HG03442 (cell line): ENCODE results near the gene CMIP.

Experiments used
- ATAC-seq: cut with Tn5 transposase; IDR thresholded peaks from one replicate; pipeline ENCODE4 v1.9.1; 2021; ENCODE audit warnings: mild to moderate bottlenecking, moderate library complexity; ENCODE audit not compliant: unreplicated experiment

The CMIP gene

DNA sequence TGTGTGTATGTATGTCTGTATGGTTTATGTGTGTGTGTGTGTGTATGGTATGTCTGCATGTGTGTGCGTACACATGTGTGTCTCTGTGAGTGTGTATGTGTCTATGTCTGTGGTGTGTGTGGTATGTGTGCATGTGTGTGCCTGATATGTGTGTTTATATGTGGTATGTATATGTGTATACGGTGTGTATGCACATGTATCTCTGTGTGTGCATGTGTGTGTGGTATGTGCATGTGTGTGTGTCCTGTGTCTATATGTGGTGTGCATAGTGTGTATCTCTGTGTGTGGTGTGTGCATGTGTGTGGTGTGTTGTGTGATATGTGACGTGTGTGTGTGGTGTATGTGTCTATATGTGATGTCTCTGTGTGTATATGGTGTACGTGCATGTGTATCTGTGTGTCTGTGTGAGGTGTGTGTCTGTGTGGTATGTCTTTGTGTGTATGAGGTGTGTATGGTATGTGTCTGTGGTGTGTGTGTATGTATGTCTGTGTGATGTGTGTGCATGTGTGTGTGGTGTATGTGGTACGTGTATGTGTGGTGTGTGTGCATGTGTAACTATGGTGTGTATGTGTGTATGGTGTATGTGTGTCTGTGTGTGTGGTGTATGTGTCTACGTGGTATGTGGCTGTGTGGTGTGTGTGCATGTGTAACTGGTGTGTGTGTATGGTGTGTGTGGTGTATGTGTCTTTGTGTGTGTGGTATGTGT, 170.2 kb downstream of the CMIP start:
- ATAC-seq, result no peak

DNA sequence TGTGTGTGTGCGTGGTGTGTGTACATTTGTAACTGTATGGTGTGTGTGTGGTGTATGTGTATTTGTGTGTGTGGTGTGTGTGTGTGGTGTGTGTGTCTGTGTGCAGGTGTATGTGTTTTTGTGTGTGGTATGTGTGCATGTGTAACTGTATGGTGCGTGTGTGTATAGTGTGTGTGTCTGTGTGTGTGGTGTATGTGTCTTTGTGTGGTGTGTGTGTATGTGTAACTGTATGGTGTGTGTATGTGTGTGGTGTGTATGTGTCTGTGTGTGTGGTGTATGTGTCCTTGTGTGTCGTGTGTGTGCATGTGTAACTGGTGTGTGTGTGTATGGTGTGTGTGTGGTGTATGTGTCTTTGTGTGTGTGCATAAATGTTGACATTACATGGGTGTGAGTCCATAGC, 170.8 kb downstream of the CMIP start:
- ATAC-seq, result no peak

DNA sequence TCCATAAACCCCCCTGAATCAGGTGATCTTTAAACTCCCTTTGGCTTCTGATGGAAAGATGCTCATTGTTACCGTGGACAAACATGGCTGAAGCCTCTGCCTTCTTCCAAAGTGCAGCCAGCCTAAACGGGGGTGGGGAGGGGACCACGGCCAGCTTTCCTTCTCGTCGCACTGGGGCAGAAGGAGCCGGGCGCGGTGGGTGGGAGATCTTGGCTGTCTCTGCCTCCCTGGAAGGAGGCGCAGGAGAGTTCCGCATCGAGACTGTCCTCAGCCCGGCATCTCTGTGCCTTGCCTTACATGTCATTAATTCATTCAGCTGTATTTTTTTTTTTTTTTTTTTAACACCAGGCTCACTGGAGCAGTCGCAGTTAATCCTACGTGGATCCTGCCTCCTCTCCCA, 171.2 kb downstream of the CMIP start:
- no peak for ATAC-seq

DNA sequence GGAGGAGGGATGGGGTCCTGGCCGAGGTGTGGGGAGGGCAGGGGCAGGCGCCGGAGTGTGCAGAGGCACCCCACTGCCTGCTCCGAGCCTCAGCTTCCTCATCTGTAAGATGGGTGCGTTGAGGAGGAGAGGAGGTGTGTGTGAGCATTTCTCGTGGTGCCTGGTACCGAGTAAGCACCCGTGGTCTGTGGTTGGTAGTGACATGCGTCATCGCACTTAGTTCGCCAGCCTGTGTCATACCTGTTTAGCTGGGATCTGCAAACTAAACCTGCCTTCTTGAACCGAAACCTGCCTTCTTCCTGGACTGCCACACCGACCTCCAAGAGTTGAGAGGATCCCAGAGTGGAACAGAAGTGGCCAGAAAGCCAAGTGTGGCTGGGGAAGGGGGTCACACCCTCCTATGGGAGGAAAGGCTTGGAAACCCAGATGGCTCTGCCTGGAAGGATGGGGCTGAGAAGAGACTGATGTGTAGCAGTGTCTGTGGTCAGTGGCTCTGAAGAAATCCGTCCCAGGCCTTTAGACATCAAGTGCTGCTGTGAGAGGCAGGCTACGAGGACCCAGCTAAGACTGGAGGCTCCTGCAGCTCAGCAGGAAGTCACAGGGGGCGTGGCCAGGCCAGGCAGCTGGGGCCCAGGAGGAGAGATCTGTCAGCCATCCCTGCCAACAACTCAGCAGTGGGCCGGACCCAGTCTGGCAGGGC, 171.9 kb downstream of the CMIP start:
- ATAC-seq, result peak; percentile 66

DNA sequence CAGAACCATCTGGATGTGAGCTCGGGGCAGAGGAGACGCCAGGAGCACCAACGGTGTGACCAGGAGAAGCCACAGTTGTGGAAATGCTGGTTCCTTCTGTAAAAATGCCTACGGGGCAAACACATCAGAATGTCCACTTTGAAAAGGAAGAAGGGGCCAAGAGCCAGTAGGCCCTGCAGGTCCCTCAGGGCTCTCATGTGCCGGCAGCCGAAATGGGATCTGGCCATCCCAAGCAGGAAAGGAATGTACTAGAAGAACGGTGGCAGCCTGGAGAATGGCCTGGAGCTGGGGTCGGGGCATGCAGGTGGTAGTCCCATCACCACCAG, 172.4 kb downstream of the CMIP start:
- no peak for ATAC-seq

DNA sequence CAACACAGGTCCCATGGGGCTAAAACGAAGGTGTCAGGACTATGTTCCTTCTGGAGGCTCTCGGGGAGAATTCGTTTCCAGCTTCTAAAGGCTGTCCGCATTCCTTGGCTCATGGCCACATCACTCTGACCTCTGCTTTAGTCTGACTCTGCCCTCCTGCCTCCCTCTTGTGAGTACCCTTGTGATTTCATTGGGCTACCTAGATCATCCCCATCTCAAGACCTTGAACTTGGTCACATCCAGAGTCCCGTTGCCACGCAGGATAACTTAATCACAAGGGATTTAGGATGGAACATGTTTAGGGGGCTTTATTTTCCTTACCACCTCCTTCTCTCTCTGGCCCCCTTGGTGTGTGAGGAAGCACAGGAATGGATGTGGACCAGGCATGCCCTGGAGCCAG, 173.6 kb downstream of the CMIP start:
- no peak for ATAC-seq

DNA sequence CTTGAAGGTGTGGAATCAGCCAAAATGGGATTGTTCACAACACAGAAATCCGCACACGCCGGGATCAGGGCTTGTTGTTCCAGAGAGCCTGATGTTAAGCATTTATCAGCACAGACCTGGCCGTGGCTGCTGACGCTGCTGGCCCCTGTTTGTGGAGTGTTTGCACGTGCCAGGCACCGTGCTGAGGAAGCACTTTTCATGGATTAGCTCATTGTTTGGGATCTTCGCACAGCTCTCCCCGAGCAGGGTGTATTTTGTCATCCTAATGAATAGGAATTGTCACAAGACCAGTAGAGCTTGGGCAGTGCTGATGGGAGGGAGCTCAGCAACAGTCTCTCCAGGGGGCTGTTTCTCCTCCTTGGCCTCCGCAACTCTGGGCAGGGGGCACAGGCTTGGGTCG, 174.1 kb downstream of the CMIP start:
- no peak for ATAC-seq

DNA sequence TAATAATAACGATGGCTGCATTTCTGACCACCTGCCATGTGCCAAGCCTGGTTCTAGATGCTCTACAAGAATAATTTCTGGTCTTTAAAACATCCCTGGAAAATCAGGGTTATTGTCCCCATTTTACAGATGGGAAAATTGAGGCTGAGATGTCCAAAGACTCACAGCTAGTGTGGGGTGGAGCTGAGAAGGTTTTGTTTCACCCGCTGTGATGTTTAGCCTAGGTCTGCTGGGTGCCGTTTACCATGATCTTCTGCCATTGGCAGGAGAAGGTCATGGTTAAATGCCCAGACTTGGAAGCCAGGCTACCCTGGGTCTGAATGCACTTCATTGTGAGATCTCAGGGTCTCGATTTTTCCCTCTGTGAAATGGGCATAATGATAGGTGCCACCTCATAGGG, 175.4 kb downstream of the CMIP start:
- no peak for ATAC-seq

DNA sequence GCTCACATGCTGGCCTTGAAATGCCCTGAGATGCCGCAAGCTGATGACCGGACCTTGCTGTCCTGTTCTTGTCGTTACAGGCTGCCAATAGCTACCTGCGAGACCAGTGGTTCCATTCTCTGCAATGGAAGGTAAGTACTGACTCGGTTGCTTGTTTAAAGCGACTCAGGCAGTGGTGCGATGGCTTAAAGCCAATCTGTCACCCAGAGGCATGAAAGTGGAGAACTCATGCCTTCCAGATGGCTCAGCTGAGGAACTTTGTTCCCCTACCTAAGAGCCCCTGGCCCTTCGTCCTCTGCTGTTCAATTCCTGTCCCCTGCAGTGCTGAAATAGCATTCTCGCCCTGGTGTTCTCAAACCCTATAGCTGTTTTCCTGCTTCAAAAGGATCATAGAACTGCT, 176.2 kb downstream of the CMIP start:
- ATAC-seq, result no peak

DNA sequence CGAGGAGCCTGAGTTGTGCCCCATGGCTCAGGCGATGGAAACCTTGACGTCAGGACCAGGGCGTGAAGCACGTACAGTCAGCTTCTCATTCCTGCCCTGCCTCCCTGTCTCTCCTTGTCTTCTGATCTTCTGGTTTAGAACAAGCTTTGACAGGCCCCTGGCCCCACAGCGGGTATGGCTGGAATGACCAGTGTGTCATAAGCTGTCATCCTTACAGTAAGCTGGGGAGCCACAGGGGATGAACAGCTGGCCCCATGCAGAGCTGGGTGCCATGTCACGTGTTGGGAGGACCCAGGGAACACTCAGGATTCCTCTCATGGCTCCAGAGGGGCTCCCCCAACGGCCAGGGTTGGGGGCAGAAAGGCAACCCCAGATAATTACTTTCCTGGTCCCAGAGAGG, 176.9 kb downstream of the CMIP start:
- no peak for ATAC-seq

DNA sequence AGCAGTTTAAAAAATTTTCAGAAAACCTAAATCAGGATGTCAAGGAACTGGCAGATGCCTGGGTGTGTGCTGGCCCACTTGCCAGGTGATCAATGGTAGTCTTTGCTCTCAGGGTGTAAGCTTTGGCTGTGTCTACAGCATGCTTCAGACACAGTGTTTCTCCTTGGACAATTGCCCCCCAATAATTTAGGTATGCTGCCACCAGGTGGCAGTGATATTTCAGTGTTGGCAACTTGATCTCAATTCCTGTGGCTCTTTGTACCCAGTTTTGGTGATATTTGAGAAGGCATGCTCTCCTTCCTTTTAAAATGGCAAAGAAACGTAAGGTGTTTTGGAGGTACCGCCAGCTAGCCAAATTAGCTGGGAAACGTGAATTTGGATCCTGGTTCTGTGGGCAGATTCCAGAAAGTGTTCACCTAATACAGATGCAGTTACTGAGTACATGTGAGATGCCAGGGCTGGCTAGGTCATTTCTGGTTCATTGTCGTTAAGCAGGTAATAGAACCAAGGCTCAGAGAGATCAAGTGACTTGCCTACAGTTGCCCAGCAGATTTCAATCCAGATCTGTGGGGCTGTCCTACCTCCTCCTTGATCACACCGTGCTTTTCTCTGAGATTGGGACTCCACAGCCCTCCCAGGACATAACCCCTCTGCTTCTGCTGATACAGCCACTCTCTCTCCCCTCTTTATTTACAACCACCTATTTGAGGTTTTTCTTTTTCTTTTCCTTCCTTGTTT, 178.9 kb downstream of the CMIP start:
- no peak for ATAC-seq

DNA sequence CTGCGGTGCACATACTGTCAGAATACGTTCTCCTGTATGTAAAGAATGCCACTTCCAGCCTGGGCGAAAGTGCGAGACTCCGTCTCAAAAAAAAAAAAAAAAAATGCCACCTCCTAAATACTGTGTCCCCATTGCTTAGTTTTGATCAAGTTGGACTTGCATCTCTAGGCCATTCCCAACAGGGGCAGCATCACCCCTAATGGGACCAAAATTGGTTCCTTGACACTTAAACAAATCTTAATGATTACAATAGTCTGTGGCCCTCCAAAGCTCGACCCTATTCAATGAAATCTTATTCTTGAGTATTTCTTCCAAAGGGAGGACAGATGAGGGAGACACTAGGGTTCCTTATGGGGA, 179.8 kb downstream of the CMIP start:
- no peak for ATAC-seq

DNA sequence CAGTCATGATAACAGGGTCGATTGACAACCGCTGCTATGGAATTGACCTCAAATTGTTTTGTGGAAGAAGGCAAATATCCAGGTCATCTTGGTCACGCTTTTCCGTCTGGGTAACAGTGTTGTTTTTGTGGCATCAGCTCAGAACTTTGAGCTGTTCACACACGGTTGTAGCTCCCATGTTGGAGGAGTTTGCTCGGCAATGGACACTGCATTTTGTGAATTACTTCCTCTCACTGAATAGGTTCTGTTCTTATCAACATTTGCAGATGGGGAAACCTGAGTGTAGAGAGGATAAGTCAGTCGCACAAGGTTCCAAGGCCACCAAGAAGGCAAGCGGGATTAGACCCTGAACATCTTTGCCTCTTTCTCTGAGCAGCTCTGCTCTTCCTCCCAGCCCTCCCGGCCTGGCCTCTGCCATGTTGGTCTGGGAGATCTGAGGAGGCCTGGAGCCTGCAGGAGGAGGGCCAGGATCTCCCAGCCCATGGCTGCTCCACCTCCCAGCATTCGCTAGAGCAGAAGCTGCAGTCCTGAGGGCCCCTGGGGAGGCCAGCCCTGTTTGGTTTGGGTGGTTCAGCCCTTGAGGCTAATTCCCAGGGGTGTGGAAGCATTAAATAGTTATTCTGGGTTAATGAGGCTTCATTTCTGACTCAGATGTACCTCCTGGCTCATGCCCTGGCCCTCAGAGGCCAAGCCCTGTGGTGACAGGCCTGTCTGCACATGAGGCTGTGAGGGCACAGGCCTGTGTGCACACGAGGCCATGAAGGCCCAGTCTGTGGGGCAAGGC, 180.3 kb downstream of the CMIP start:
- peak; percentile 21 for ATAC-seq

DNA sequence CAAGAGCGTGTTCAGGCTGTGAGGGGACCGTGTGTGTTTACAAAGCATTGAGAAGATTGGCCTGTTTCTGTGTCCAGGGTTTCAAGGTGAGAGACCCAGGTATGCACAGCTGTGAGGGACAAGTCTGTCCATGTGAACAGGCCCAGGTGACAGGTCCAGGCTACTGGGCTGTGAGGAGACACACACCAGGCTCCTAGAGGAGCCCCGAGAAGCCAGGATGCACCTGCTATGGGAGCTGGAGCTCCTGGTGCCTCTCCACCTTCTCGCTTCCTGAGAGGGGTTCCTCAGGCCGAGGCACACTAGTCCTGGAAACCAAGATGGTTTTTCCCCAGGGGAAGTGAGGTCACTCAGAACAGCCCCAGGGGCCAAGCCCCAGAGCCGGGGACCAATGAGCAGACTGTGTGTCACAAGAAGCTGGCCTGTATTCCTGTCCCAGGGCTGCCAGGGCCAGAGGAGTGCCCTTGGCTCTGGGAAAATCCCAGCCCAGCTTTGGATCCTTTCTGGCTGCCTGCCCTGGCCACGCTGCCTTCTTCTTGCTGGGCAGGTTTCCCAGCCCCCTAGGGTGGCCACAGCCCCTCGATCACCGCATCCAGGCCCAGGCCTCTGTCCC, 181.0 kb downstream of the CMIP start:
- peak; percentile 65 for ATAC-seq

DNA sequence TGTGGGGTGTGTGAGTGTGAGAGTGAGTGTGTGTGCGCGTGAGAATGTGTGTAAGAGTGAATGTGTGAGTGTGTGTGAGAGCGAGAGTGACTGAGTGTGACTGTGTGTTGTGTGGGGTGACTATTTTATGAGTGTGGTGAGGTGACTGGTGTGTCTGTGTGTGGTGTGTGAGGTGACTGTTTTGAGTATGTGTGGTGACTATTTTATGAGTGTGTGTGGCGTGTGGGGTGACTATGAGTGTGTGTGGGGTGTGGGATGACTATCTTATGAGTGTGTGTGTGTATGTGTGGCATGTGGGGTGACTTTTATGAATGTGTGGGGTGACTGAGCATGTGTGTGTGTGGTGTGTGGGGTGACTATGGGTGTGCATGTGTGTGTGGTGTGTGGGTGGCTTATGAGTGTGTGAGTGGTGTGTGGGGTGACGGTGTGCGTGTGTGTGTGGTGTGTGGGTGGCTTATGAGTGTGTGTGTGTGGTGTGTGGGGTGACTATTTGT, 181.6 kb downstream of the CMIP start:
- ATAC-seq, result no peak

DNA sequence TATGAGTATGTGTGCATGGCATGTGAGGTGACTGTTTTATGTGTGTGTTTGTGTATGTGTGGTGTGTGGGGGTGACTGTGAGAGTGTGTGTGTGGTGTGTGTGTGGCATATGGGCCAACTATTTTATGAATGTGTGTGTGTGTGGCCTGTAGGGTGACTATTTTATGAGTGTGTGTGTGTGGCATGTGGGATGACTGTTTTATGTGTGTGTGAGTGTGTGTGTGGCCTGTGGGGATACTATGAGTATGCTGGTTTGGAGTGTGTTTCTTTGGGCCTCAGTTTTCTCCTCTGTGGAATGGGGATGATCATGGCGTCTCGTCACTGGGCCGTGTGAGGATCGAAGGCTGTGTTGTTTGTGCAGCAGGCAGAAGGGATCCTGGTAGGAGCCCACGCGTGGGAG, 182.4 kb downstream of the CMIP start:
- no peak for ATAC-seq

DNA sequence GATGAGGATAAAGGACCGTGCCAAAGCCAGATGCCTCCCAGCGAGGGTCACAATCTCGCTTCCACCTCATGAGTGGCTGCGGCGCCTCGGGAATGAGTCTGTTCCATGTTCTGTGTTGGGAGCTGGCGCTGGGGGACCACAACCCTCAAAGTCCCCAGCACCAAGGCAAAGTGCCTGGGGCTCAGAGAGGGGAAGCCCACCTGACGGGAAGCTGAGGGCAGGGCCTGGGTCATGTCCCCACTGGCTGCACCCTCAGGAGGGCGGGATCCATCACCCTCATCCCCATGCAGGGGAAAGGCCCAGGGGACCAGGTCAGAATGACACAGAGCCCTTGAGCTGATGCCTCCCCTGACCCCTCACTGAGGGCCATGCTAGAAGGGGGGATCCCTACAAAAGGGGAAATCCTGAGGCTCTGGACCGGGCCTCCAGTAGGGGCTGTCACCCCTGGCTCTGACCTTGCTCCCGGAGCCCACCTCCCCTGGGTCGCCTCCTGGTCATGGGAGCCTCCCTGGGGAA, 183.2 kb downstream of the CMIP start:
- ATAC-seq, result no peak

DNA sequence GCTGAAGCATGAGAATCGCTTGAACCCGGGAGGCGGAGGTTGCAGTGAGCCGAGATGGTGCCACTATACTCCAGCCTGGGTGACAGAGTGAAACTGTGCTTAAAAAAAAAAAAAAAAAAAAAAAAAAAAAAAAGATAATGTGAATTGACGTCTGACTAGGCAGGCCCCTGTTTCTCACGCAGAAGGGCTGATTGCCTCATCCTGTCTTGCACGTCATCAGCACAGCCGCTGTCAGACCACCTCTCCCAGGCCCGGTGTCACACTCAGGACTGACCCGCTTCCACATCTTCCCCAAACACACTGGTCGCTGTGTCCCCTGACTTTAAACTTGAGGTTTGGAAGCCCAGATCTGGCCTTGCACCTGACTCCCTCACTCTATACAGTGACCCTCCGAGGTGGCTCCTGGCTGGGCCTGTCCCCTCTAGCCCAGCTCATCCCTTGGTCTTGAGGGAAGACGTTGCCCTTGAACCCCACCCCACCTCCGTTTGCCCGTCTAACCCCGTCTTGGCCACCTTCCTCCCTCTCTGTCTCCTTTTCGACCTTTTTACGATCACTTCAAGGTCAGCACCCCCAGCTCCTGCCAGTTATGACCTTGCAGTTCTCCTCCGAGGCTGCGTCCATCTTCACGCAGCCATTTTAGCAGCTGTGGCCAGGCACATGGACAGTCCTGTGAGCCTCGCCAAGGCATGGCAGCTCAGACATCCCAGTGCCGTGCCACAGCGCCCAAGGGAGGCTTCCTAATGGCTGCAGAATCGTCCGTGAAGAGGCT, 184.6 kb downstream of the CMIP start:
- no peak for ATAC-seq

DNA sequence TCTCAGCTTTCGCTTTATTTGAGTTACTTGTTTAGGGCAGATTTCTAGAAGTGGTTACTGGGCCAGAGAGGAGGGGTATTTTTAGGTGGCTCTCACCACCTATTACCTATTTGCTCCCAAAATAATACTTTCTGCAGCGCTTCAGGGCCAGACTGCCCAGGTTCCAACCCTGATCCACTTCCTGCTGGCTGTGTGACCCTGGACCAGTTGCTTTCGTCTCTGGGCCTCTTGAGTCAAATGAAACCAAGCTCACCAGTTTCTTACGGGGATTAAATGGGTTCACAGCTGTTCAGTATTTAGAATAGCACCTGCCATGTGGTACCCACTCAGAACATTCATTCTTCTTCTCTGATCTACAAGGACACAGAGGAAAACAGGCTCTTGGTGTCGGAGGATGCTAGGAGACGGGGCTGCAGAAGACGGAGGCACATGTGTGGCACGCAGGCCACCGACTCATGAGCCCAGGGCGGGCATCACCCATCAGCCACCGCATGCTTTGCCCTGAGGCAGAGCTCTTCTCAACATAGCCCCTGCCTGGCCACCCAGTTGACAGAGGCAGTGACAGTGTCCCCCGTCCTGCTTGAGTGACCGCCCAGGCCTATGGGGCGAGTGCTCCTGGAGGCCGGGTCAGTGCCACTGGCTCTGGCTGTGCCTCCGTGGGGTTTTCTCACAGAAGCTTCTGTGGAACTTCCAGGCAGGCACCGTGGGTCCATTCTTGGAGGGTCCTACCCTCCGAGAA, 185.5 kb downstream of the CMIP start:
- no peak for ATAC-seq
